Adrenal gland (tissue), 12 donors: ENCODE measurements around the gene GLTPD2. TPM values are rescaled to one million over a fixed set of nuclear protein-coding genes. Genes with fewer than 3 reads are reported as not detected.

Source experiments
- DNase-seq, 7 donors: peaks; one replicate each; pipeline ENCODE4 v3.0.0-alpha.2; 2019 to 2020
- H3K27ac ChIP-seq, 5 donors: fragments of 200-600 bp; sonication (generic) in 4 of 5; 1 replicate in 3 of 5; 2 replicates in 2 of 5; pipeline versions ENCODE4 v1.5.1 to v1.8.0; 2016 to 2020; ENCODE audit warnings: mild to moderate bottlenecking in 1 of 5
- H3K27me3 ChIP-seq: fragments of 200-600 bp; 2 replicates; pipeline ENCODE4 v1.8.0; 2021
- H3K36me3 ChIP-seq, 2 donors: fragments of 200-600 bp; replicated peaks in 1 of 2; 1 replicate in 1 of 2; 2 replicates in 1 of 2; pipeline versions ENCODE4 v1.5.1 to v1.8.0; 2018 to 2022
- H3K4me1 ChIP-seq, 2 donors: fragments of 200-600 bp; replicated peaks in 1 of 2; 1 replicate in 1 of 2; 2 replicates in 1 of 2; pipeline versions ENCODE4 v1.5.1 to v1.8.0; 2018 to 2021
- H3K4me3 ChIP-seq, 4 donors: fragments of 200-600 bp; sonication (generic) in 3 of 4; one replicate each; pipeline ENCODE4 v1.5.1; 2016 to 2018
- H3K9me3 ChIP-seq, 3 donors: fragments of 200-600 bp; sonication (generic) in 1 of 3; replicated peaks in 1 of 3; 1 replicate in 2 of 3; 2 replicates in 1 of 3; pipeline versions ENCODE4 v1.5.1 to v1.8.0; 2016 to 2021
- CTCF ChIP-seq, 6 experiments: fragments of 450-650 bp in 4 of 6; fragments of 200-600 bp in 2 of 6; sonication (generic) in 1 of 6; IDR thresholded peaks; 1 replicate in 5 of 6; 2 replicates in 1 of 6; pipeline versions ENCODE4 v1.5.1 to v1.8.0; 2016 to 2021; ENCODE audit warnings: antibody characterized with exemption in 6 of 6, mild to moderate bottlenecking in 2 of 6, moderate library complexity in 1 of 6
- POLR2A ChIP-seq, 2 donors: fragments of 450-650 bp; IDR thresholded peaks; one replicate each; pipeline ENCODE4 v1.6.1; 2017; ENCODE audit warnings: antibody characterized with exemption in 2 of 2, mild to moderate bottlenecking in 2 of 2, moderate library complexity in 1 of 2
- WGBS, 4 donors: extraction: QIAGEN DNeasy Blood & Tissue Kit in 2 of 4; methylation state at CpG; one replicate each; pipeline versions ENCODE4 v1.1.5 to v1.1.7; 2013 to 2017; 5-methylcytosine and 5-hydroxymethylcytosine counted together
- intact Hi-C, 2 donors: fragments of 100-400 bp; cut with DNase I; formaldehyde crosslinking; loops; one replicate each; pipeline versions ENCODE4 v1.14.1 to v1.15.0; 2022 to 2023
- polyA plus RNA-seq, 3 donors: library from polyadenylated mRNA; stranded (reverse); fragments of 200-250 nt in 2 of 3; fragments of 350-450 nt in 1 of 3; fragmentation: Illumina TruSeq in 1 of 3; extraction: RNeasy Lipid Tissue Mini Kit (QIAGEN cat#74804) in 1 of 3; gene quantifications; one replicate each; pipeline ENCODE4 v1.2.3, GENCODE V29; 2013 to 2014
- total RNA-seq, 9 donors: library from RNA; depleted of rRNA in 4 of 9; stranded (reverse); fragments of >200 nt in 4 of 9; fragments of 120-200 nt in 1 of 9; fragmentation: NEBNext Ultra II Directional in 1 of 9; extraction: Animal tissue kit (Norgen Biotek cat#: 25700) in 1 of 9; gene quantifications; one replicate each; pipeline versions ENCODE4 v1.1.0 to v1.2.4, GENCODE V29; 2013 to 2023
- donor health status: healthy with polysubstance abuse.
- donor health status: Bipolar disorder and iron deficiency.
- donor health status: DM: yes; HTN: yes; CAD: no.
- donor health status: DM: no; HTN: no; CAD: no.
- donor health status: DM: no; HTN: no; CAD: no.
- donor health status: DM: yes; HTN: yes; CAD: no.

Gene GLTPD2
- total and polyA plus RNA-seq, 12 donors = not detected

- intact Hi-C loops = loop anchor here (2.0 to 10.0 kb wide), 3 partner anchors 55 to 101 kb away; partner anchors contain the start of genes CXCL16 (in 1 of the 2), MED11 (in 1 of the 2) and ZMYND15 (in 1 of the 2)
- H3K9me3 ChIP-seq = no peaks in the 10 kb centered on the region
- H3K4me3 ChIP-seq = peak overlapping the region in 3 of 4 donors; percentile 15 to 57 (median 44)
- H3K4me1 ChIP-seq = peaks cover 4 to 44% of the 10 kb centered on the region in 2 donors
- peak overlapping the region; percentile 78 to 98 (median 96) for H3K27ac ChIP-seq
- TF ChIP-seq CTCF (IDR thresholded peaks at IDR 0.05) = no peak
- TF ChIP-seq POLR2A (IDR thresholded peaks at IDR 0.05) = no peak
- H3K27me3 ChIP-seq = peaks cover 6% of the 10 kb centered on the region
- no peaks in the 10 kb centered on the region for H3K36me3 ChIP-seq
- WGBS, 4 donors = 0% methylated on average over 25 of the region's 25 CpGs; no CpG with 5 or more reads in 2 of the 4 donors
- DNase-seq = no peak
These were observed 862 bp downstream of the GLTPD2 start for GRCh38 chr17:4789701-4789950.

GRCh38 chr17:4789951-4790704 lies 1.4 kb downstream of the GLTPD2 start:
- Histone ChIP-seq H3K36me3 (no peaks in the 10 kb centered on the region), H3K4me3 (peak overlapping the region in 3 of 4 donors; percentile 15 to 57 (median 44)), H3K4me1 (peaks cover 4 to 44% of the 10 kb centered on the region in 2 donors), H3K27me3 (peaks cover 6% of the 10 kb centered on the region), H3K27ac (peak overlapping the region; percentile 78 to 98 (median 96)), H3K9me3 (no peaks in the 10 kb centered on the region)
- 0 to 1% (median 0%) methylated on average over 22 to 91 of the region's 91 CpGs for WGBS, 4 donors
- DNase-seq = peak; percentile 83 to 90 (median 85)
- TF ChIP-seq CTCF (IDR thresholded peaks at IDR 0.05) (peak; percentile 34 to 96 (median 68)), POLR2A (IDR thresholded peaks at IDR 0.05) (peak; percentile 87 to 92)
- intact Hi-C loops = loop anchor here (2.0 to 10.0 kb wide), 4 partner anchors 55 to 101 kb away; partner anchors contain the start of genes ARRB2 (in 1 of the 2), CXCL16 (in 1 of the 2), MED11 (in 1 of the 2) and ZMYND15 (in 1 of the 2)

- peaks cover under 1% of the 10 kb centered on the region for H3K27me3 ChIP-seq
- 40 to 52% (median 44%) methylated on average over 7 of the region's 7 CpGs for WGBS, 4 donors
- intact Hi-C loops = loop anchor here in 1 of 2 donors (10.0 kb wide), 1 partner anchor 76 kb away; the partner anchor contains the start of gene ARRB2
- no peak for DNase-seq
- TF ChIP-seq POLR2A (IDR thresholded peaks at IDR 0.05) = no peak
- no peak for TF ChIP-seq CTCF (IDR thresholded peaks at IDR 0.05)
- H3K4me3 ChIP-seq = peak overlapping the region in 2 of 4 donors; percentile 44 to 57
- H3K4me1 ChIP-seq = peaks cover 4 to 39% of the 10 kb centered on the region in 2 donors
- no peaks in the 10 kb centered on the region for H3K9me3 ChIP-seq
- H3K27ac ChIP-seq = peak overlapping the region in 4 of 5 donors; percentile 95 to 98 (median 96)
- H3K36me3 ChIP-seq = no peaks in the 10 kb centered on the region
These were observed 1.9 kb downstream of the GLTPD2 start for GRCh38 chr17:4790705-4791088.

- Histone ChIP-seq H3K4me3 (no peak overlapping the region), H3K27me3 (no peaks in the 10 kb centered on the region), H3K36me3 (peaks cover 0 to 21% of the 10 kb centered on the region in 2 donors), H3K9me3 (no peaks in the 10 kb centered on the region), H3K4me1 (peaks cover 9 to 11% of the 10 kb centered on the region in 2 donors), H3K27ac (no peak overlapping the region)
- no peak for DNase-seq
- 77 to 100% (median 89%) methylated on average over 1 of the region's 1 CpG for WGBS, 4 donors
- TF ChIP-seq POLR2A (IDR thresholded peaks at IDR 0.05) (no peak), CTCF (IDR thresholded peaks at IDR 0.05) (no peak)
- intact Hi-C loops = loop anchor here in 1 of 2 donors (10.0 kb wide), 1 partner anchor 80 kb away; the partner anchor contains the start of gene ARRB2
These were observed 6.4 kb downstream of the GLTPD2 start for GRCh38 chr17:4795168-4795567.
